ENCODE results near the gene DDX43.

- TF ChIP-seq, protein P1, sequence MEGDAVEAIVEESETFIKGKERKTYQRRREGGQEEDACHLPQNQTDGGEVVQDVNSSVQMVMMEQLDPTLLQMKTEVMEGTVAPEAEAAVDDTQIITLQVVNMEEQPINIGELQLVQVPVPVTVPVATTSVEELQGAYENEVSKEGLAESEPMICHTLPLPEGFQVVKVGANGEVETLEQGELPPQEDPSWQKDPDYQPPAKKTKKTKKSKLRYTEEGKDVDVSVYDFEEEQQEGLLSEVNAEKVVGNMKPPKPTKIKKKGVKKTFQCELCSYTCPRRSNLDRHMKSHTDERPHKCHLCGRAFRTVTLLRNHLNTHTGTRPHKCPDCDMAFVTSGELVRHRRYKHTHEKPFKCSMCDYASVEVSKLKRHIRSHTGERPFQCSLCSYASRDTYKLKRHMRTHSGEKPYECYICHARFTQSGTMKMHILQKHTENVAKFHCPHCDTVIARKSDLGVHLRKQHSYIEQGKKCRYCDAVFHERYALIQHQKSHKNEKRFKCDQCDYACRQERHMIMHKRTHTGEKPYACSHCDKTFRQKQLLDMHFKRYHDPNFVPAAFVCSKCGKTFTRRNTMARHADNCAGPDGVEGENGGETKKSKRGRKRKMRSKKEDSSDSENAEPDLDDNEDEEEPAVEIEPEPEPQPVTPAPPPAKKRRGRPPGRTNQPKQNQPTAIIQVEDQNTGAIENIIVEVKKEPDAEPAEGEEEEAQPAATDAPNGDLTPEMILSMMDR (IDR thresholded peaks at IDR 0.05), result no peak
- TF ChIP-seq POLR2A (IDR thresholded peaks at IDR 0.05), result no peak
These were observed 48.9 kb downstream of the DDX43 start for GRCh38 chr6:73443555-73443954.
